Hair follicle dermal papilla cell (primary cell): Measurements from ENCODE around the gene TOX4. TPM values are rescaled to one million over a fixed set of nuclear protein-coding genes. Genes with fewer than 3 reads are reported as not detected.

Experiments
- small RNA-seq: library from RNA; depleted of rRNA; stranded (forward); fragments of <200 nt; gene quantifications from one replicate; pipeline ENCODE3, GENCODE V24; 2012
- total RNA-seq: library from RNA; depleted of rRNA; stranded (reverse); fragments of >200 nt; gene quantifications from 2 replicates; pipeline ENCODE4 v1.2.3, GENCODE V29; 2012

TOX4 gene
- total RNA-seq = 27.3 and 36.0 TPM in 2 replicates

GRCh38 chr14:21476925-21477681 lies at the start of gene TOX4, which contains the start of gene RAB2B:
Gene TOX4, plus strand, starts transcription at chr14:21477195. Its CDS starts 84 bp downstream, at chr14:21477279.
Gene RAB2B, minus strand, starts transcription at chr14:21476959. Its CDS starts 87 bp downstream, at chr14:21476872.

GRCh38 chr14:21455912-21456667 lies 20.9 kb upstream of the TOX4 start, which contains the start of gene CHD8:
Gene CHD8, minus strand, starts transcription at chr14:21456123. Its CDS starts 24,480 bp downstream, at chr14:21431643.

GRCh38 chr14:21510735-21511657 lies 34.0 kb downstream of the TOX4 start, which contains the start of gene METTL3:
Gene METTL3, minus strand, starts transcription at chr14:21511340. Its CDS starts 117 bp downstream, at chr14:21511223.

GRCh38 chr14:21525962-21526671 lies 49.1 kb downstream of the TOX4 start, which contains the start of gene SALL2:
Gene SALL2, minus strand, starts transcription at chr14:21526346. Its CDS starts 219 bp downstream, at chr14:21526127.

Small RNA genes lying within 50 kb of the gene (small RNA-seq; reads per million reads assigned to genes)
- gene RN7SL650P = not detected

Other genes starting within 250 kb of the TOX4 start
- 441 and 460 TPM in 2 replicates for gene HNRNPC, start 207.8 kb upstream of the TOX4 start, total RNA-seq
- not detected in 2 replicates for gene RPGRIP1, start 197.1 kb upstream of the TOX4 start, total RNA-seq
- gene SUPT16H, start 93.2 kb upstream of the TOX4 start, total RNA-seq = 57.6 and 68.2 TPM in 2 replicates
- gene CHD8, start 21.1 kb upstream of the TOX4 start, total RNA-seq = 72.1 and 85.0 TPM in 2 replicates
- gene RAB2B, start 236 bp upstream of the TOX4 start, total RNA-seq = 32.2 and 33.3 TPM in 2 replicates
- gene METTL3, start 34.1 kb downstream of the TOX4 start, total RNA-seq = 44.8 and 59.4 TPM in 2 replicates
- gene SALL2, start 49.2 kb downstream of the TOX4 start, total RNA-seq = 2.7 and 4.7 TPM in 2 replicates
- not detected in 2 replicates for gene OR10G3, start 102.9 kb downstream of the TOX4 start, total RNA-seq
- gene OR10G2, start 157.7 kb downstream of the TOX4 start, total RNA-seq = not detected in 2 replicates
- gene OR4E2, start 176.6 kb downstream of the TOX4 start, total RNA-seq = not detected in 2 replicates
- not detected in 2 replicates for gene OR4E1, start 196.6 kb downstream of the TOX4 start, total RNA-seq